Thymus (tissue), 11 donors: ENCODE measurements around the gene NBAS. TPM values are rescaled to one million over a fixed set of nuclear protein-coding genes. Genes with fewer than 3 reads are reported as not detected.

ENCODE experiments used
- DNase-seq, 9 donors: peaks; one replicate each; pipeline ENCODE4 v3.0.0-alpha.2; 2013; ENCODE audit warnings: low spot score in 9 of 9, low read depth in 6 of 9, missing footprints in 1 of 9
- H3K27ac ChIP-seq, 2 donors: one replicate each; pipeline ENCODE4 v1.5.1; 2013; ENCODE audit warnings: control low read depth in 1 of 2, low read depth in 1 of 2, low read length in 1 of 2, mild to moderate bottlenecking in 1 of 2, moderate library complexity in 1 of 2
- H3K27me3 ChIP-seq, 2 donors: one replicate each; pipeline ENCODE4 v1.5.1; 2013; ENCODE audit warnings: low read length in 1 of 2; ENCODE audit not compliant: control insufficient read depth in 2 of 2, insufficient read depth in 1 of 2
- H3K36me3 ChIP-seq, 2 donors: one replicate each; pipeline ENCODE4 v1.5.1; 2013; ENCODE audit warnings: low read length in 1 of 2, mild to moderate bottlenecking in 1 of 2, moderate library complexity in 1 of 2; ENCODE audit not compliant: control insufficient read depth in 2 of 2, insufficient read depth in 2 of 2
- H3K4me1 ChIP-seq, 2 donors: one replicate each; pipeline ENCODE4 v1.5.1; 2013; ENCODE audit warnings: low read length in 2 of 2; ENCODE audit not compliant: control insufficient read depth in 2 of 2, insufficient read depth in 2 of 2
- H3K4me3 ChIP-seq, 2 donors: one replicate each; pipeline ENCODE4 v1.5.1; 2013; ENCODE audit warnings: low read length in 2 of 2, control low read depth in 1 of 2, mild to moderate bottlenecking in 1 of 2
- H3K9me3 ChIP-seq, 2 donors: one replicate each; pipeline ENCODE4 v1.5.1; 2013; ENCODE audit warnings: low read length in 1 of 2, mild to moderate bottlenecking in 1 of 2; ENCODE audit not compliant: control insufficient read depth in 2 of 2, insufficient read depth in 1 of 2
- WGBS: extraction: QIAGEN DNeasy Blood & Tissue Kit; methylation state at CpG from one replicate; pipeline ENCODE4 v1.1.7; 2013; 5-methylcytosine and 5-hydroxymethylcytosine counted together
- polyA plus RNA-seq: library from polyadenylated mRNA; stranded (reverse); fragments of 200-250 nt; gene quantifications from one replicate; pipeline ENCODE4 v1.2.3, GENCODE V29; 2013
- total RNA-seq: library from RNA; stranded (reverse); fragments of 120-200 nt; gene quantifications from one replicate; pipeline ENCODE4 v1.2.4, GENCODE V29; 2013
- donor health status: healthy.

Gene NBAS
- total and polyA plus RNA-seq, 2 donors, result 31.4 to 36.9 TPM

DNA sequence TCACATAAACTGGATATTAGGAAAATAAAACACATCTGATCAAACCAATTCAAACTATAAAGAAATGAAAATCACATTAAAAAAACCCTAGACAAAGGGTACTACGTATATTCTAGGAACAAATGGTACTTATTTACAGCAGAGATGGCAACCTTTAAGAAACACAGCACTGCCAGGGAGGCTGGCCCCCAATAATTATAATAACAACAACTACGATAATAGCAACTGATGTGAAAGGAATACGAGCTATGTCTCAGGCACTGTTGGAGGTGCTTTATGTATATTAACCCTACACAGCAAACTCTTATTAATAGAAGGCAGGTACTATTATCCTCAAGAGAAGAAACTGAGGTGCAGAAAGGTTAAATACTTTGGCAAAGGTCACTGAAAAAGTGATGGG, 193.9 kb downstream of the NBAS start:
- over 99% methylated on average over 3 of the region's 3 CpGs for WGBS
- H3K9me3 ChIP-seq, result no peaks in the 10 kb centered on the region
- no peak overlapping the region for H3K27ac ChIP-seq
- H3K27me3 ChIP-seq, result no peaks in the 10 kb centered on the region
- no peaks in the 10 kb centered on the region for H3K4me1 ChIP-seq
- peaks cover 4 to 10% of the 10 kb centered on the region in 2 donors for H3K36me3 ChIP-seq
- H3K4me3 ChIP-seq, result no peak overlapping the region
- DNase-seq, result no peak

DNA sequence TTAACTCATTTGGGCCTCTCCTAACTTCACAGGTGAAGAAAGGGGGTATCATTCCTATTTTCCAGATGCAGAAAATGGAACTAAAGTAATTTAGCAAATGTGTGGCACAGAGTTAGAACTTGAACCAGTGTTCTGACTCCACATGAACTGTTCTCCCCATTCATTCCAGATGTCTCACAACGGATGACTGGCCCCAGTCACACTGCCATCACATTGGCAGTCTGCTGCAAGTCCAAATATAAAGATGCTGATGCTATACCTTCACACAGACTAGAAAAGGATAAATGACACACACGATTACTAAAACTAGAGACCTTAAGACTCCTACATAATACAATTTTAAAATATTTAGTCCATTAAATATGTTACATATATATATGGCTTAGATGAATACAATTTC, 195.7 kb downstream of the NBAS start:
- Histone ChIP-seq H3K9me3 (no peaks in the 10 kb centered on the region), H3K4me1 (no peaks in the 10 kb centered on the region), H3K27ac (no peak overlapping the region), H3K36me3 (peaks cover 4 to 5% of the 10 kb centered on the region in 2 donors), H3K4me3 (no peak overlapping the region), H3K27me3 (no peaks in the 10 kb centered on the region)
- DNase-seq, result no peak
- 71% methylated on average over 2 of the region's 2 CpGs for WGBS

DNA sequence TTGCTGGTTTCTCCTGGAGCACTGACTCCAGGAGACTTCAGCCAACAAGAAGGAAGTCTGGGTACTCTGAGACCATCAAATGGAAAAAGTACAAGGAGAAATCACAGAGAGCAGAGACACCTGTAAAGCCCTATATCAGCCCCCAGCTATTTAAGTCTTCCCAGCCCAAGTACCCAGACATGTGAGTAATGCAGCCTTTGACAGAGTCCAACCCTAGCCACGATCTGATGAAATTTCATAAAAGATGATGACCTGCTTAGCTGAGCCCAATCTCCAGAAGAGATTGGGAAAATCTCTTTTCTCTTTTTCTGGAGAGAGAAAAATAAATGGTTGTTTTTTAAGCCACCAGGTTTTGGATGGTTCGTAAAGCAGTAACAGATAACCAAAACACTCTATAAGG, 196.6 kb downstream of the NBAS start:
- WGBS, result 98% methylated on average over 2 of the region's 2 CpGs
- Histone ChIP-seq H3K4me1 (no peaks in the 10 kb centered on the region), H3K9me3 (no peaks in the 10 kb centered on the region), H3K27ac (no peak overlapping the region), H3K27me3 (no peaks in the 10 kb centered on the region), H3K4me3 (no peak overlapping the region), H3K36me3 (peaks cover 0 to 4% of the 10 kb centered on the region in 2 donors)
- no peak for DNase-seq

DNA sequence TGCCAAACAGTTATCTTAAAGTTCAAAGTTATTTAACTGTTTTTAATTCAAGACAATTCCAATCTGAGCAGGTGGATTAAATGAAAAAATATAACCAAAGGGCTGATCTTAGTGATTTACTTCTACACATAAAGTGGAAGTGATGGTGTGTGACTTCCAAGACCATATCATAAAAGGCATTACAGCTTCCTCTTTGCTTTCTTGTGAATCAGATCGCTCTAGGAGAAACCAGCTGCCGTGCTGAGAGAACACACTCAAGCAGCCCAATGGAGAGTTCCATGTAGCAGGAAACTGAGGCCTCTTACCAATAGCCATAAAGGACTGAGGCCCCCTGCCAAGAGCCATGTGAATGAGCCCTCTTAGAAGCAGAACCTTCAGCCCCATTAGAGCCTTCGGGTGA, 197.4 kb downstream of the NBAS start:
- H3K27ac ChIP-seq, result no peak overlapping the region
- no peak for DNase-seq
- H3K4me1 ChIP-seq, result no peaks in the 10 kb centered on the region
- no peaks in the 10 kb centered on the region for H3K9me3 ChIP-seq
- H3K4me3 ChIP-seq, result no peak overlapping the region
- peaks cover 0 to 4% of the 10 kb centered on the region in 2 donors for H3K36me3 ChIP-seq
- H3K27me3 ChIP-seq, result no peaks in the 10 kb centered on the region
- WGBS, result 98% methylated on average over 3 of the region's 3 CpGs

DNA sequence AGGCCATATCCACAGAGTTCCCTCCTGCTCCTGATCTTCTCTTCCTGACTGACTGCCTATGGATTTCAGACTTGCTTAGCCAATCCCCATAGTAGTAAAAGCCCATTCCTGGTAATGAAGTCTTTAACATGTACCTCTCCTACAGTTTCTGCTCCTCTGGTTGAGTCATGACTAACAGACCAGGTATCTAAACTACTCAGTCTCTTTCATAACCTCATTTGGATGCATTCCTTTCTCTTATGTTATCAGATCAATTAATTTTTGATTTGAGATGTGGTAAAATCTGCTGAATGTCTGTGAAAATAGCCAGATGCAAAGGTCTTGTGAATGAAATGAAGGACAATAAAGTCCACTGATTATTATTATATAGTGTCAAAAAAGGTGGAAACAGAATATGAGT, 198.0 kb downstream of the NBAS start:
- H3K4me3 ChIP-seq, result no peak overlapping the region
- no peaks in the 10 kb centered on the region for H3K4me1 ChIP-seq
- H3K27me3 ChIP-seq, result no peaks in the 10 kb centered on the region
- no peak overlapping the region for H3K27ac ChIP-seq
- H3K9me3 ChIP-seq, result no peaks in the 10 kb centered on the region
- peaks cover 0 to 5% of the 10 kb centered on the region in 2 donors for H3K36me3 ChIP-seq
- DNase-seq, result no peak

DNA sequence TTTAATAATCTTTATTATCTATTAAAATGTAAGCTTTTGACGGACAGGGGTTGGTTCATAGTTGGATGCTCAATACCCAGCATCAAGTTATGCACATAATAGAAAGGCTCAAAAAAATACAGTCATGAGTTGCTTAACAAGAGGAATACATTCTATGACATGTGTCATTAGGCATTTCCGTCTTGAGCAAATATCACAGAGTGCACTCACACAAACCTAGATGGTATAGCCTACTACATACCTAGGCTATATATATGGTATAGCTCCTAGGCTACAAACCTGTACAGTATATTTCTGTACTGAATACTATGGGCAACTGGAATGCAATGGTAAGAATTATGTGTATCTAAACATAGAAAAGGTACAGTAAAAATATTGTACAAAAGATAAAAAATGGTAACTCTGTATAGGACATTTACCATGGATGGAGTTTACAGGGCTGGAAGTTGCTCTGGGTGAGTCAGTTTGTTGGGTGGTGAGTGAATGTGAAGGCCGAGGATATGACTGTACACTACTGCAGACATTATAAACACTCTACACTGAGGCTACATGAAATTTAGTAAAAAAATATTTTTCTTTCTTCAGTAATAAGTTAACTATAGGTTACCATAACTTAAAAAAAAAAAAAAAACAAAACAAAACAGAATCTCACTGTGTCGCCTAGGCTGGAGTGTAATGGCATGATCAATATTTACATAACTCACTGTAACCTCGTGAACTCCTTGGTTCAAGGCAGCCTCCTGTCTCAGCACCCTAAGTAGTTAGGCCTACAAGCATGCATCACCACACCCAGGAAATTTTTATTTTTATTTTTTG, 201.2 kb downstream of the NBAS start:
- H3K36me3 ChIP-seq, result peaks cover 3 to 7% of the 10 kb centered on the region in 2 donors
- H3K27ac ChIP-seq, result no peak overlapping the region
- H3K9me3 ChIP-seq, result no peaks in the 10 kb centered on the region
- WGBS, result 98% methylated on average over 5 of the region's 5 CpGs
- H3K4me1 ChIP-seq, result no peaks in the 10 kb centered on the region
- DNase-seq, result no peak
- H3K27me3 ChIP-seq, result no peaks in the 10 kb centered on the region
- H3K4me3 ChIP-seq, result no peak overlapping the region

DNA sequence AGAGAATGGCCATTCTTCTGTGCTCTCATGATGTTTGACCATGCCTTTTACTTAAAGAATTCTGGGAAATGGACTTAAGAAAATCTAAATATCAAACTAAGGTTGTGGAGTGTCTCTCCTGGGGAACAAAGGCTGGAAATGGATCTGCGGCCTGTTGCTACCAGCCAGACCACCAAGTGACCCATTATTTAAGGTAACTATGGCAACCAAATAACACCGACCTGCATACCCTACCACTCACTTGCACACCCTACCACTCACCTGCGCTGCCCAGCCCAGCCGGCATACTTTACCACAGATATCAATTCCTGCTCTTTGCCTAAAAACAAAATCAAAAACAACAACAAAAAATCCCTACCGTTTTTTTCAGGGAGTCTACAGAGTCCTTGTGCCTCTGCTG, 203.2 kb downstream of the NBAS start:
- Histone ChIP-seq H3K36me3 (peaks cover 3 to 7% of the 10 kb centered on the region in 2 donors), H3K27me3 (no peaks in the 10 kb centered on the region), H3K9me3 (no peaks in the 10 kb centered on the region), H3K4me1 (no peaks in the 10 kb centered on the region), H3K4me3 (no peak overlapping the region), H3K27ac (no peak overlapping the region)
- 90% methylated on average over 5 of the region's 5 CpGs for WGBS
- DNase-seq, result no peak

DNA sequence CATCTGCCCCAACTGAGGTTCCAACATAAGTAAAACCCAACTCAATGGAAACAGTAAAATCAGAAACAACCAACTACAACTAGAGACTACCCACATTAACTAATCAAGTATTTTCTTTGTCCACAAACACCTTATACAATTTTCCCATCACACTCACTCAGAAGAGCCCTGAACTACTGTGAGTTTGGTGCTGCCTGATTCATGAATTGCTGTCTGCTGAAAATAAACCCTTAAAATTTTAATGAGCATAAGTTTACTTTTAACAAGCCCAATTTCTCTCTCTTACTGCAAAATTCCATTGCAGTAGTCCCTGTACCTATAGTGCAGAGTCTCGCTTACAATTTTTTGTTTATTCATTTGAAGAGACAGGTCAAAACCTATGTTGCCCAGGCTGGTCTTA, 203.9 kb downstream of the NBAS start:
- Histone ChIP-seq H3K9me3 (no peaks in the 10 kb centered on the region), H3K36me3 (peaks cover 6 to 10% of the 10 kb centered on the region in 2 donors), H3K27ac (no peak overlapping the region), H3K4me3 (no peak overlapping the region), H3K27me3 (no peaks in the 10 kb centered on the region), H3K4me1 (no peaks in the 10 kb centered on the region)
- 99% methylated on average over 1 of the region's 1 CpG for WGBS
- DNase-seq, result no peak

DNA sequence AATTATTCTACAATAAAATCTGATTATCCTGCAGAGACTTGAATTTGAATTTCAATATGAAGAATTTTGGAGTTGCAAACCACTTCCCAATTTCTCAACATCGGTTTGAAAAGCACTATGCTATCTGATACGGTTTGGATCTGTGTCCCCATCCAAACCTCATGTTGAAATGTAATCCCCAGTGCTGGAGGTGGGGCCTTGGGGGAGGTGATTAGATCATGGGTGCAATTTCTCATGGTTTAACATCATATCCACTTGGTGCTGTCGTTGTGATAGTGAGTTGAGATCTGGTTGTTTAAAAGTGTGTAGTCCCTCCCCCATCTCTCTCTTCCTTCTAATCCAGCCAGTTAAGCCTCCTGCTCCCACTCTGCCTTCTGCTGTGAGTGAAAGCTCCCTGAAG, 205.7 kb downstream of the NBAS start:
- Histone ChIP-seq H3K9me3 (no peaks in the 10 kb centered on the region), H3K27ac (no peak overlapping the region), H3K36me3 (peaks cover 6 to 10% of the 10 kb centered on the region in 2 donors), H3K4me1 (no peaks in the 10 kb centered on the region), H3K27me3 (no peaks in the 10 kb centered on the region), H3K4me3 (no peak overlapping the region)
- no peak for DNase-seq
- WGBS, result 94% methylated on average over 3 of the region's 3 CpGs
